ENCODE data around the gene SENP5. TPM values are rescaled to one million over a fixed set of nuclear protein-coding genes. Genes with fewer than 3 reads are reported as not detected.

SENP5 gene
- total and polyA plus RNA-seq, 9 of the 15 experiments (the other 6 are each of a cell fraction or from before 2014, with no cell fraction given): 18.3 to 59.7 (median 35.8) TPM

GRCh38 chr3:196867507-196868296 lies at the start of gene SENP5 (continued):
- TF ChIP-seq BRF2 (IDR thresholded peaks at IDR 0.05; ENCODE audit: borderline replicate concordance, insufficient read depth, insufficient read length): no peak
- TF ChIP-seq ZNF12 (CRISPR knock-in tag; IDR thresholded peaks at IDR 0.05): peak; percentile 75
- peak; percentile 68; the same call in 1 of the 2 replicates for TF ChIP-seq CGGBP1 (CRISPR knock-in tag; IDR thresholded peaks at IDR 0.05)
- TF ChIP-seq NR2C1 (IDR thresholded peaks at IDR 0.05): no peak
- TF ChIP-seq NR2C1 (tag; IDR thresholded peaks at IDR 0.05): peak; percentile 46; the same call in 1 of the 2 replicates
- peak; percentile 68 for TF ChIP-seq TBP (optimal IDR thresholded peaks at IDR 0.05; ENCODE audit: low read depth, low read length)
- peak; percentile 94 for TF ChIP-seq E2F5 (CRISPR knock-in tag; IDR thresholded peaks at IDR 0.05)
- peak; percentile 53 for TF ChIP-seq CTBP1 (IDR thresholded peaks at IDR 0.05; ENCODE audit: borderline replicate concordance)
- TF ChIP-seq GATA2 (CRISPR knock-in tag; IDR thresholded peaks at IDR 0.05): no peak
- peak; percentile 90 for TF ChIP-seq ELF1 (tag; IDR thresholded peaks at IDR 0.05)
- TF ChIP-seq ZNF282 (CRISPR knock-in tag; IDR thresholded peaks at IDR 0.05): peak; percentile 88; the same call in 1 of the 2 replicates

All from K562 (cell line).